NCI-H2081 (cell line): Measurements from ENCODE around the gene SEMA6D.
A peak's percentile ranks its signal among the peaks of the same experiment; 100 is the strongest.

Source experiments
- DNase-seq, 2 experiments: peaks; one replicate each; lab custom pipeline; 2025; lab: John Stamatoyannopoulos, UW

SEMA6D gene

GRCh38 chr15:47743886-47744285 lies 26.6 kb downstream of the SEMA6D start:
- no peak for DNase-seq

- DNase-seq = no peak
Measured at GRCh38 chr15:47744496-47744895, 27.2 kb downstream of the SEMA6D start.

GRCh38 chr15:47744973-47745372 lies 27.7 kb downstream of the SEMA6D start:
- no peak for DNase-seq

- no peak for DNase-seq
Measured at GRCh38 chr15:47746516-47746915, 29.2 kb downstream of the SEMA6D start.

- DNase-seq = no peak
Measured at GRCh38 chr15:47750030-47750739, 32.9 kb downstream of the SEMA6D start.

GRCh38 chr15:47750740-47751262 lies 33.5 kb downstream of the SEMA6D start:
- DNase-seq = no peak

- DNase-seq = no peak
Measured at GRCh38 chr15:47753591-47753990, 36.3 kb downstream of the SEMA6D start.

GRCh38 chr15:47754312-47754711 lies 37.0 kb downstream of the SEMA6D start:
- DNase-seq = no peak

- DNase-seq = no peak
Measured at GRCh38 chr15:47755941-47756340, 38.6 kb downstream of the SEMA6D start.

- no peak for DNase-seq
Measured at GRCh38 chr15:47756872-47757271, 39.6 kb downstream of the SEMA6D start.

GRCh38 chr15:47757331-47757730 lies 40.0 kb downstream of the SEMA6D start:
- no peak for DNase-seq

- DNase-seq = no peak
Measured at GRCh38 chr15:47762621-47763020, 45.3 kb downstream of the SEMA6D start.

GRCh38 chr15:47764666-47765065 lies 47.4 kb downstream of the SEMA6D start:
- no peak for DNase-seq

- no peak for DNase-seq
Measured at GRCh38 chr15:47766406-47766805, 49.1 kb downstream of the SEMA6D start.

- DNase-seq = no peak
Measured at GRCh38 chr15:47767035-47767434, 49.7 kb downstream of the SEMA6D start.

- no peak for DNase-seq
Measured at GRCh38 chr15:47768735-47769134, 51.4 kb downstream of the SEMA6D start.

GRCh38 chr15:47769166-47769565 lies 51.9 kb downstream of the SEMA6D start:
- DNase-seq = no peak

- DNase-seq = peak in 1 of 2 experiments; percentile 6
Measured at GRCh38 chr15:47773143-47773542, 55.8 kb downstream of the SEMA6D start.

GRCh38 chr15:47778263-47778770 lies 61.0 kb downstream of the SEMA6D start:
- no peak for DNase-seq

- DNase-seq = no peak
Measured at GRCh38 chr15:47780971-47781370, 63.7 kb downstream of the SEMA6D start.

- DNase-seq = no peak
Measured at GRCh38 chr15:47781527-47781926, 64.2 kb downstream of the SEMA6D start.

GRCh38 chr15:47784820-47785219 lies 67.5 kb downstream of the SEMA6D start:
- no peak for DNase-seq

GRCh38 chr15:47786371-47786770 lies 69.1 kb downstream of the SEMA6D start:
- no peak for DNase-seq

- DNase-seq = peak in 1 of 2 experiments; percentile 2
Measured at GRCh38 chr15:47787875-47788274, 70.6 kb downstream of the SEMA6D start.
